Thoracic aorta (tissue), 2 donors: ENCODE data around the gene OR56A3. TPM values are rescaled to one million over a fixed set of nuclear protein-coding genes. Genes with fewer than 3 reads are reported as not detected.

Source experiments
- ATAC-seq: fragments of 150-250 bp; one replicate; pipeline ENCODE4 v1.8.0; 2017; ENCODE audit warnings: low read depth; ENCODE audit not compliant: insufficient number of reproducible peaks, low FRiP score
- DNase-seq: peaks from one replicate; pipeline ENCODE4 v3.0.0-alpha.2; 2020; ENCODE audit warnings: low spot score
- H3K27ac ChIP-seq, 2 donors: fragments of 200-600 bp; sonication (generic); 1 replicate in 1 of 2; 2 replicates in 1 of 2; pipeline ENCODE4 v1.5.1; 2016; ENCODE audit warnings: mild to moderate bottlenecking in 2 of 2, moderate library complexity in 2 of 2
- H3K27me3 ChIP-seq: fragments of 200-600 bp; sonication (generic); replicated peaks from 2 replicates; pipeline ENCODE4 v1.6.0; 2016; ENCODE audit warnings: mild to moderate bottlenecking; ENCODE audit not compliant: insufficient read depth
- H3K36me3 ChIP-seq: fragments of 200-600 bp; sonication (generic); one replicate; pipeline ENCODE4 v1.5.1; 2016
- H3K4me1 ChIP-seq, 2 donors: fragments of 200-600 bp; sonication (generic); 1 replicate in 1 of 2; 2 replicates in 1 of 2; pipeline versions ENCODE4 v1.5.1 to v1.6.0; 2016; ENCODE audit warnings: low read depth in 2 of 2, mild to moderate bottlenecking in 1 of 2; ENCODE audit not compliant: control insufficient read depth in 1 of 2
- H3K4me3 ChIP-seq: fragments of 200-600 bp; sonication (generic); 2 replicates; pipeline ENCODE4 v1.5.1; 2016; ENCODE audit warnings: mild to moderate bottlenecking
- H3K9me3 ChIP-seq: fragments of 200-600 bp; sonication (generic); 2 replicates; pipeline ENCODE4 v1.5.1; 2016
- CTCF ChIP-seq: fragments of 200-600 bp; sonication (generic); IDR thresholded peaks from one replicate; pipeline ENCODE4 v1.5.1; 2019; ENCODE audit warnings: antibody characterized with exemption
- total RNA-seq, 2 donors: library from RNA; depleted of rRNA; stranded (reverse); fragments of >200 nt; gene quantifications; one replicate each; pipeline versions ENCODE4 v1.1.0 to v1.2.3, GENCODE V29; 2016

The OR56A3 gene
- total RNA-seq: not detected

GRCh38 chr11:5941951-5942350 is at the start of gene OR56A3:
OR56A3 (plus strand) TSS chr11:5942251; CDS start chr11:5947347, 5,096 bp downstream.
- Histone ChIP-seq H3K9me3 (no peaks in the 10 kb centered on the region), H3K4me1 (no peaks in the 10 kb centered on the region), H3K27me3 (no peaks in the 10 kb centered on the region), H3K27ac (no peak within 1 kb of the TSS), H3K4me3 (no peak within 1 kb of the TSS), H3K36me3 (no peaks in the 10 kb centered on the region)
- DNase-seq (no peak), ATAC-seq (no peak)
- TF ChIP-seq CTCF: no peak

GRCh38 chr11:5892908-5893307 is 49.1 kb upstream of the OR56A3 start, which contains the start of gene OR52E5:
OR52E5 (plus strand) TSS chr11:5893208; CDS start chr11:5900777, 7,569 bp downstream.
- no peaks in the 10 kb centered on the region for H3K27me3 ChIP-seq
- no peak for ATAC-seq
- DNase-seq: no peak
- H3K4me3 ChIP-seq: no peak within 1 kb of the TSS
- TF ChIP-seq CTCF: no peak
- no peaks in the 10 kb centered on the region for H3K9me3 ChIP-seq
- no peaks in the 10 kb centered on the region for H3K4me1 ChIP-seq
- no peak within 1 kb of the TSS for H3K27ac ChIP-seq
- H3K36me3 ChIP-seq: no peaks in the 10 kb centered on the region

GRCh38 chr11:5899534-5899933 is 42.5 kb upstream of the OR56A3 start:
- H3K36me3 ChIP-seq: no peaks in the 10 kb centered on the region
- ATAC-seq (no peak), DNase-seq (no peak)
- H3K27me3 ChIP-seq: no peaks in the 10 kb centered on the region
- H3K4me1 ChIP-seq: no peaks in the 10 kb centered on the region
- no peak overlapping the region for H3K4me3 ChIP-seq
- no peak for TF ChIP-seq CTCF
- no peak overlapping the region for H3K27ac ChIP-seq
- H3K9me3 ChIP-seq: no peaks in the 10 kb centered on the region

- Histone ChIP-seq H3K27ac (no peak overlapping the region), H3K9me3 (no peaks in the 10 kb centered on the region), H3K27me3 (no peaks in the 10 kb centered on the region), H3K36me3 (no peaks in the 10 kb centered on the region), H3K4me3 (no peak overlapping the region), H3K4me1 (no peaks in the 10 kb centered on the region)
- TF ChIP-seq CTCF: no peak
- ATAC-seq (no peak), DNase-seq (no peak)
These were observed 31.5 kb upstream of the OR56A3 start for GRCh38 chr11:5910540-5910939.

DNA sequence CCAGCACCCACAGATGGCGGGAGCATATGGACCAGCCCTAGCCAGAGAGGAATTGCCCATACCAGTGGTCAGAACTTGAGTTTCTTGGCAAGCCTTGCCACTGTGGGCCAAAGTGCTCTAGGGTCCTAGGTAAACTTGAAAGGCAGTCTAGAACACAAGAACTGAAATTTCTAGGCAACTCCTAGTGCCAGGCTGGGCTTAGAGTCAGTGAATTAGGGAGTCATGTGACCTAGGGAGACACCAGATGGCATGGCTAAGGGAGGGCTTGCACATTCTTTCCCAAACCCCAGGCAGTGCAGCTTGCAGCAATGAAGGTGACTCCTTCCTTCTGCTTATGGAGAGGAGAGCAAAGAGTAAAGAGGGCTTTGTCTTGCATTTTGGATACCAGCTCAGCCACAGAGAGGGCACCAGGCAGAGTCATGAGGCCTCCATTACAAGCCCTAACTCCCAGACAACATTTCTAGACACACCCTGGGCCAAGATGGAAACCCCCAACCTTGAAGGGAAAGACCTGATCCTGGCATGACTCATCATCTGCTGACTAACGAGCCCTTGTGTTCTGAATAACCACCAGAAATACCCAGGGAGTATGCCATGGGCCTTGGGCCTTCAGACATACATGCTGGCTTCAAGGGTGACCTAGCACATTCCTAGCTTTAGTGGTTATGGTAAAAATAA is 19.2 kb upstream of the OR56A3 start:
- Histone ChIP-seq H3K4me3 (no peak overlapping the region), H3K27ac (no peak overlapping the region), H3K36me3 (no peaks in the 10 kb centered on the region), H3K27me3 (no peaks in the 10 kb centered on the region), H3K9me3 (no peaks in the 10 kb centered on the region), H3K4me1 (no peaks in the 10 kb centered on the region)
- no peak for DNase-seq
- no peak for TF ChIP-seq CTCF
- ATAC-seq: no peak
